HG03025 (cell line): ENCODE results near the gene PPFIA3.

Experiments
- ATAC-seq: cut with Tn5 transposase; IDR thresholded peaks from one replicate; pipeline ENCODE4 v1.9.1; 2021; ENCODE audit warnings: mild to moderate bottlenecking, moderate library complexity; ENCODE audit not compliant: unreplicated experiment, low FRiP score

PPFIA3 gene

DNA sequence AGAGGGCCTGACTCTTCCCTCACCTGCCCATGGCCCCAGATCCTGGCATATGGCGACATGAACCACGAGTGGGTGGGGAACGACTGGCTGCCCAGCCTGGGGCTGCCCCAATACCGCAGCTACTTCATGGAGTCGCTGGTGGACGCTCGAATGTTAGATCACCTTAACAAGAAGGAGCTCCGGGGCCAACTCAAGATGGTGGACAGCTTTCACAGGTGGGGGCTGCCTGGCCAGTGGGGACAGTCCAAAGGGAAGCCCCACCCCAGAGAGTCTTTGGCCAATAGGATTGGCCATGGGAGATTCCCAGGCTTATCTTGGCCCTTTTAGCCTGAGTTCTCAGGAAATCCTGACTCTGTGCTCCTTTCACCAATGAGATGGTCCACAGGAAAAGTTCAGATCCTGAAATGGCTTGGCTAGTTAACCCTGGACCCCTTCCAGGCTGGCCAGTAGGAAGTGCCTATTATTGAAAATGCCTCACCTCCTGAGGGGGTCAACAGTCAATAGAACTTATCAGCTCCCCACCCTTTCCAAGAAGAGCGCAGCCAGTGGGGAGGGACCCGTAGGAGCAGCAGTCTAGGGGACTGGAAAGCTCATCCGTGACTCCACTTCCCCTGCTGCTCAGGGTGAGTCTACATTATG lies 28.8 kb downstream of the PPFIA3 start:
- no peak for ATAC-seq

DNA sequence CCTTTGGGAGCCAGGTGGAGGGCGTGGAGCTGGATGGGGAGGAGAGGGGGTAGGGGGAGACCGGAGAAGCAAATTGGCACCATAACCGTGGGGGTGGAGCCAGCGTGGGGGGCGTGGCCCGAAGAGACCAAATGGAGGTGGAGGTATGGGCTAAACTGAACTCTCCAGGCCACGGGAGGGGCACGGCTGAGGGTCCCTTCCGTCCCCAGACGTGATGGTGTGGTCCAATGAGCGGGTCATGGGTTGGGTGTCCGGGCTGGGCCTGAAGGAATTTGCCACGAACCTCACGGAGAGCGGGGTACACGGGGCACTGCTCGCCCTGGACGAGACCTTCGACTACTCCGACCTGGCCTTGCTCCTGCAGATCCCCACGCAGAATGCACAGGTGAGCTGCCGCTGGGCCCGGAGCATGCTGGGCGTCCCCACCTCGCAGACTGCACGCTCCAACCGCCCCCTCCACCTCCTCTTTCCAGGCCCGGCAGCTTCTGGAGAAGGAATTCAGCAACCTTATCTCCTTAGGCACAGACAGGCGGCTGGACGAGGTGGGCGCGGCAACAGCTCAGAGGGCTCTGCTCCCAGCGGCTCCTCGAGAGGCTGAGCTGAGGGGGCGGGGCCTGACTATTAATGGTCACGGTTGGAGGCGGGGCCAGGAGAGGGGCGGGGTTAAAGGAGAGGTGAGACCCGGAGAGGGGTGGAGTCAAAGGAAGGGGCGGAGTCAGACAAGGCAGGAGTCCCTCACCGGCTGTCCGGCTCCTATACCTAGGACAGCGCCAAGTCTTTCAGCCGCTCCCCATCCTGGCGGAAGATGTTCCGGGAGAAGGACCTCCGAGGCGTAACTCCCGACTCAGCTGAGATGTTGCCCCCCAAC lies 29.7 kb downstream of the PPFIA3 start:
- no peak for ATAC-seq

DNA sequence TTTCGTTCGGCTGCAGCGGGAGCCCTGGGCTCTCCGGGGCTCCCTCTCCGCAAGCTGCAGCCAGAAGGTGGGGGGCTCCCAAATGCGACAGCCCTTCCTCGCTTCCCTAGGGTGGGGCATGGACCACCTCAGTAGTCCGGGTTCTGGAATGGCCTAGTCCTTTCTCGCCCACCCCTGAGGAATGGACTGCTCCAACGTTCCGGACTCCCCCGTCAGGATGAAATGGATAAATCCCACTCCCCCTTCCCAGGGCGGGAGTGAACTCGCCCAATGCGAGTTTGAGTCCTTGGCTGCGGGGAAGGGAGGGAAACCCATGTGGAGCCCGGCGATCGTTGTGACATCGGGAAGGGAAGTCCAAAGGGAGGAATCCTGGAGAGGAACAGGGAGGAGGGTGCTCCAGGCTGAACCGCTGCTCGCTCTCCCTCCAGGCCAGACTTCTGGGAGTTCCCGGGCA lies 30.3 kb downstream of the PPFIA3 start:
- ATAC-seq = no peak

DNA sequence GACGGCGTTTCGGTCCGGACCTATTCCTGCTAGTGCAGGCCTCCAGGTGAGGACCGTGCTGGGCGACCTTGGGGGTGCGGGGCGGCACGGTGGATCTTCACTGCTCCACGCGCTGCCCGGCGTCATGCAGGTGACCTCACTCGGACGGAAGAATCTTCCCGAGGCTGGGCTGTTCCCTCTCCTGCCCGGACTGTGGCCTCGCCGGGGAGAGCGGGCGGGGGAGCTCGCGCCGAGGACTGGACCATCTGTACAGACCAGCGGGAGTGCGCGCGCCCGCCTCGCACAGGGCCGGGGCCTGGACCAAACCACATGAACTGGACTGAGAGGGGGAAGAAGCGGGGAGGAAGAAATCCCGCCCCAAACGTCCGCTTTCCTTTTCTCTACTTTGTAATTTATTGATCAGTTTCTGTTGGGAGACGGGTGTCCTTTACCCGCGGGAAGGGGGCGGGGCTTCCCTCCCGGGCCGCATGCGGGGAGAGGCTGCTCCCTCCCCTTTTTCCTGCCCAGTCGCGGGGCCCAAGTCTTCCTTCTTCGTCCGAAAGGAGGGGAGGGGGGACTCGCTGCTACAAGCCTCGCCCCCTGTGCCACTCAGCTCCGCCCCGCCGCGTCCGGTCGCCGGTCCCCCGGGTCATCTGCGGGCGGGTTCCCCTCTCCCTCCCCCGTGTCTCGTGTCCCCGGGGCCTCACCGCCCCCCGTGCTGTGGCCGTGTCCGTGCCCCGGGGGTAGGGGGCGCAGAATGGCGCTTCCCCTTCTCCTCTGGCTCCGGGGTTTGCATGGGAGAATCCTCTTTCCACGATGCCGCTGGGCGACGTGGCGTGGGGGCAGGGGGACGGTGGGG lies 31.0 kb downstream of the PPFIA3 start:
- no peak for ATAC-seq

DNA sequence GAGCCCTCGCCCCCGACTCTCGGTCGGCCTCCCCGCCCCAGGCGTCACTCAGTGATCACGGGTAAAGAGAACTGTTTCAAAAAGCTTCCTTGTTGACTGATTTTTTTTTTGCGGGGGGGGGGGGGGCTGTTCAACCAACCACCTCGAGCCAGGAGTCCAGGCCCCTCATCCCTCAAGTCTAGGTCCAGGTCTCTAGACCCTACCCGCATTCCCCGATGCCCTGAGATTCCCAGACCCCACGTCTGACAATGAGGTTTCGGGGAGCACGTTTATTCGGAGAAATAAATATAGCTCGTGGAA lies 31.6 kb downstream of the PPFIA3 start:
- no peak for ATAC-seq

DNA sequence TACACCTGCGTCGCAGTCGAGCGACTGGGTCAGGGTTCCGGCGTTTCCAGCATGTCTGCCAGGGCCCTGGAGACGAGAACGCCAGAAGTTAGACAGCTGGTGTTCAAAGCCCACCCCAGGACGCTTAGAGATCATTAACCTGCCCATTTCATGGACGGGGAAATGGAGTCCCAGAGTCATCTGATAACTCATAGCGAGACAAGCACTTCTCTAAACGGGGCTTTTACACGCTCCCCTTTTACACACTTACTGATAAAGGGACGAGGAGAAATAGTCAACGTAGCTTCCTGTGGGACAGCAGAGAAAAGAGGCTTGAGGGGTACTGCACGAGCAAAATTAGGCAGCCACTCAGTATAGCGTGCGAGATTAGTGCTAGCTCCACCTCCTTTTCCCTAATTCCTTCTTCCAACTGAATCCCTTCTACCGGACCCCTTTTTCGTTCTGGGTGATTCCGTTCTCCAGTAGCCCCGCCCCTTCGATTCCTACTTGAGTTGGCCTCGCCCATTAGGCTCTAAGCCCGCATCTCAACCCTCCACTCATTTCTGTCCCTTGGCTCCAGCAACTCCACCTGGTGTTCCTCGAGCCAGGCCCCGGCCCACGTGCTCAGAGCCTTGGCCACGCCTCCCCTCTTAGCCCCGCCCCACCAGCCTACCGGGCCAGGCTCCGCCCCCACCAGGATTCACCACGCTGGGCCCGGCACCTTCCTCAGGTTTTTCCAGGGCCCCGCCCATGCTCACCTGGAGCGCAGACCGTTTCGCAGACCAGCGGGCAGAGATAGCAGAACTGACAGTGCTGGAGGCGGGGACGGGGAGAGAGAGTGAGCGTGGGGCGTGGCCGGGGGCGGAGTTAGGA lies 32.1 kb downstream of the PPFIA3 start:
- ATAC-seq = no peak

DNA sequence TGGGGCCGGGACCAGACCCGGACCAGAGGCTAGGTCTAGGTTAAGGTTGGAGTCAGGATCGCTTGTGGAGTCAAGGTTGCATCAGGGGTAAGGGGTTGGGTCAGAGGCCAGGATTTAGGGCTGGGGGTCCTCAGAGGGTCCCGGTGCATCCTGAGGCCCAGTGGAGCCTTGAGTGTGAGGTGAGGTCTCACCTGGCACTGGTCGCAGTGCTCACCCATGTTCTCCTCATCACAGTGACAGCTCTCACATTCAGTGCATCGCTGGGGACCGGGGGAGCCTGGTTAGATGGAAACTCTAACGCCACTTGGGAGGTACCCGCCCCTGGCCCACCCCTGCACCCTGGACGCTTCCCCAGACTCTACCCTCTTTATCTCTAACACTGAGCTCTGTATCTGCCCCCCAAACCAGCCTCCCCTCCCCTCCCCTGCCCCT lies 32.8 kb downstream of the PPFIA3 start:
- no peak for ATAC-seq

DNA sequence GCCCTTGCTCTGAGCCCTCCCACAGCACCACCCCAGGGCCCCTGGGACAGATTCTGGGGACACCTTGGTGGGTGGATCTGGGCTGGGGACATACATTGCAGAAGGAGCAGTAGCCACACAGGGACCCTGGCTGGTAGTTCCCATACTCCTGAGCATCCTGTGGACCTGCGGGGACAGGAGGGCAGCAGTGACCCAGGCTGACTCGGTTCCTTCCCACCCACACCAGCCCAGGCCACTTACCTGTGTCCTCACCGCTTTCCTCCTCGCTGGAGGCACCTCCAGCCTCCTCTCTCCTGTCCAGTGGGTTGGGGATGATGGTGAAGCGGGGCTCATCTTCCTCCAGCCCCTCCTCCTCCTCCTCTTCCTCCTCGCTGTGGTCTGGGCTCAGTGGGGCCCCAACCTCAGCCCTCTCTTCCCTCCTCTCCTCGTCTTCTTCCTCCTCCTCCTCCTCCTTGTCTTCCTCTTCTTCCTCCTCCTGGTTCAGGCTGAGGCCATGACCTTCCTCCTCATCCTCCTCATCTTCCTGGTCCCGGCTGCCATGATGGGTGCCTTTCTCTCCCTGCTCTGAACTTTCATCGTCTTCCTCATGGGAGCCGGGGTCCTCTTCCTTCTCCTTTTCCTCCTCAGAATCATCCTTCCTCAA lies 33.9 kb downstream of the PPFIA3 start:
- ATAC-seq = no peak

DNA sequence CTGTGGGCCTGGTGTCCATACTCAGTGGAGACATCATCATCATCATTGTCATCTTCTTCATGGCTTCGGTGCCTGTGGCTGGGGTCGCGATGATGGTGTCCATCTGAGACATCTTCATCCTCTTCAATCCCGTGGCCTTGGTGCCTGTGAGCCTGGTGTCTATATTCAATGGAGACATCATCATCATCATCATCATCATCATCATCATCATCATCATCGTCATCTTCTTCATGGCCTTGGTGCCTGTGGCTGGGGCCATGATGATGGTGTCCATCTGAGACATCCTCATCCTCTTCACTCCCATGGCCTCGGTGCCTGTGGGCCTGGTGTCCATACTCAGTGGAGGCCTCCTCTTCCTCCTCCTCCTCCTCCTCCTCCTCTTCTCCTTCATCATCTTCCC lies 34.9 kb downstream of the PPFIA3 start:
- ATAC-seq = no peak

DNA sequence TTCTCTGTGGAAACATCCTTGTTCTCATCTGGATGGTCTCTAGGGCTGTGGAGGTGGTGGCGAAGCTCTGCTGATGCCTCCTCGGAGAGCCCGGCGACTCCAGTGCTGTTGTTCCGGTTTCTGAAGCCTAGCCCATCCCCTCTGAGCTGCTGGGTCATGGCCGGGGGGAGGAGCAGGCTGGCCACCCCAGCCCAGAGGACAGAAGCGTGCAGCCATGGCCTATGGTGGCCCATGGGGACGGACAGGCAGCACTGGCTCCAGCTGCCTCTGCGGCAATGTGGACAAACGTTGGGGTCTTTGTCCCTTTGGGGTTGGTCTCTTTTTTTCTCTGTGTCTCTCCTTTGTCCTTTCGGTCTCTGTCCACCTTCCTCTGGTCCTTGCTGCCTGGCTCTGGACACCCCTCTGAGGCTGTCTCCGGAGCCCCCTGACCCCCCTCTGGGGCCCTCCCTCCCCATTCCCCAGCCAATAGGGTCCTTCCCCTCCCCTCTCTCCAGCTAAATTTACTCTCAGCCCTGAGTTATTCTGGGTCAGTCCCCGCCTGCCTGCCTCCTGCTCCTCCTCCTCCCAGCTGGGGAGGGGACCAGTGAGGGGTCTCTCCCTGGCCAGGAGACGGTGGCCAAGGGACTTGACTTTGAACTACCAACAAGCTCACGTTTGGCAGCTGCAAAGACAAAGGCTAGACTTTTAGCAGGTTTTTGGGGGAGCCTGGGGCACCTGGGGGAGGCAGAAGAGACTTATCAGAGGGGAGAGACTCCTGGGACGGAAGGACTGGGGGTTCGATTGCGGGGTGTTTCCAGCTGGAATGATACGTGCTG lies 35.9 kb downstream of the PPFIA3 start, which contains the start of gene HRC:
TSS of gene HRC (minus strand) at position 392 of the 815 bp plus-strand sequence. CDS start at position 233, 159 bp downstream.
- no peak for ATAC-seq

DNA sequence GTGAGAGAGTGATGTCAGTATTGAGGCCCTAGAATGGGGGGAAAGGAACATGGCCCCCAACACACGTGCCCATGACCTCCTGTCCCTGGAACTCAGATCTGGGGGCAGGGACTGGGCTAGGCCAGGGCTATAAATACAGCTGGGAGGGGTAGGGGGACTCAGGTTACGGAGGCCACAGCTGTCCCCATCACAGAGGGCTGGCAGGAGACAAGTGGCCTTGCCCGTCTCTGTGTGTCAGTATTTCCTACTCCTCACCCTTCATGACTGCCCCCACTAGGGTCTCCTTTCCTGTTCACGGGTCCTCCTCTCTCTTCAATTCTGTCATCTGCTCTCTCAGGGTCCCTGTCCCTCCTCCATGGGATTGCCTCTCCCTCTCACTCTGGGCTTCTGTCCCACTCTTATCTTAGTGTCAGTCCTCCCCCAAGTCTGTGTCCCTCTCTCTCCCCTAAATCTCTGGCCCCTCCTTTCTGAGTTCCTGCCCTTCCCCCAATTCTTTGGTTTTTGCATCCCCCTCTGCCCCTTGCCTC lies 36.5 kb downstream of the PPFIA3 start:
- no peak for ATAC-seq

DNA sequence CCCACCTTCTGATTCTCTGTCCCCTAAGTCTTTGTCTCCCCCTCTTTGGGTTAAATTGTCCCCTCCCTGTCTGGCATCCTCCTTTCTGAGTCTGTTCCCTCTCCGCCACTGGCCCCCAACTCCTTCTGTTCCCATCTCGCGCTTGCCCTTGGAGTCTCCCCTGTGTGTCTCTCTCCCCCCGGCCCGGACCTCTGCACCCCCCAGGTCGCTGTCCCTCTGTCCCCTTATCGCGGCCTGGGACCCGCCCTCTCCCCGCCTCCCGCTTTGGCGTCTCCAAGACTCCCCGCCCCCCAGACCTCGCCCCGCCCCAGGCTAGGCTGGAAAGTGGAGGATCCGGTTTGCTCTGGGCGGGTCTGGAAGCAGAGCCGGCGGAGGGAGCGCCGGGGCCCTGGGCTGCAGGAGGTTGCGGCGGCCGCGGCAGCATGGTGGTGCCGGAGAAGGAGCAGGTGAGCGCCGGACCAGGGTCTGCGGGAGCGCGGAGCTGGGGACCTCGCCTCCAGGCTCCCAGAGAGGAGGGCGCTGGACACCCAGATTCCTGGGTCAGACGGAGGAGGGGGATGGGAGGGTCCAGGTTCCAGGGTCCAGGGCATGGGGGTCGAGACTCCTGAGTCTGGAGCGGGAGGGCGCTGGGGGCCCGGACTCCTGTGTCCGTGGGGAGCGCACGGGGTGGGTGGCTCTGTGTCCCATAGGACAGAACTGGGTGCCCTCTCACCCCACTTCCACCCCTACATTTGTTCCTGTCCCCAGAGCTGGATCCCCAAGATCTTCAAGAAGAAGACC lies 38.3 kb downstream of the PPFIA3 start, which contains the start of gene TRPM4:
TSS of gene TRPM4 (plus strand) at position 348 of the 780 bp plus-strand sequence. CDS start at position 423, 75 bp downstream.
- no peak for ATAC-seq

DNA sequence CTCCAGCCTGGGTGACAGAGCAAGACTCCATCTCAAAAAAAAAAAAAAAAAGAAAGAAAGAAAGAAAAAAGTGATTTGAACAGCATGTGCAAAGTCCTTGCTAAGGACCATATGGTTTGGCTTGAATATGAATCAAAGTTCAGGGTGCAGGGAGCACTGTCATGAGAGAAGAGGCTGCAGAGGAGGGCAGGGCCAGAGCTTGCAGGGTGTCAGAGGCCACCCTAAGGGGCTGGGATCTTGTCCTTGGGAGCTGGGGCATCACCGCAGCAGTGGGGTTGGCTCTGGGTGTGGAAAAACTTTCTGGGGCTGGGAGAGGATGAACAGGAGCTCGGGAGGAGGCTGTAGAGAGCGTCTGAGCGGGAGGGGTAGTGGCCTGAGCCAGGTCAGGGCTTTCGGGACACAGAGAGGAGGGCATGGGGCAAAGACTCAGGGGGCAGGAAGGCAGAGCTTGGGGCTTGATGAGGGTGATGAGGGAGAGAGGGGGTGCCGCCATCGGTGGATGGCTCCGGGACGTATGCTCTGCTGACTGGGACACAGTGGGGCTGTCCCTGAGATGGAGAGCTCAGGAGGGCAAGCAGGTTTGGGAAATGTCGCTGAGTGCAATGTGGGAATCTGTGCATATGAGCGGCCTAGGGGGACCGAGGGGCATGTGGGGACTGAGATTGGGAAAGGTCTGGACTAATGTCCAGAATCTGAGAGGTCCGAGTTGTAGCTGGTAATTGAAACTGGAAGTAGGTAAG lies 41.3 kb downstream of the PPFIA3 start:
- ATAC-seq = no peak

DNA sequence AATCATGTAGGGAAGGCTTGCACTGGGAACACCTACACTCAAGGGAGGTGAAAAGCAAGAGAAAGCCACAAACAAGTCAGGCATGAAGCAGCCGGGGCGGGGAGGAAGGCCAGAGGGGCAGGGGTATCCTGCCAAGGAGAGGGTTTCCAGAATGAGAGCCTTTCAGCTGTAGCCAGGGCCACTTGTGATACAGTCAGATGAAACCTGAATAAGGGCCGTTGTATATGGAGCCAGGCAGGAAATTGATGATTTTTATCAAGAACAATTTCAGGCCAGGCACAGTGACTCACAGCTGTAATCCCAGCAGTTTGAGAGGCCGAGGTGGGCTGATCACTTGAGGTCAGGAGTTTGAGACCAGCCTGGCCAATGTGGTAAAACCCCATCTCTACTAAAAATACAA lies 42.6 kb downstream of the PPFIA3 start:
- ATAC-seq = no peak

DNA sequence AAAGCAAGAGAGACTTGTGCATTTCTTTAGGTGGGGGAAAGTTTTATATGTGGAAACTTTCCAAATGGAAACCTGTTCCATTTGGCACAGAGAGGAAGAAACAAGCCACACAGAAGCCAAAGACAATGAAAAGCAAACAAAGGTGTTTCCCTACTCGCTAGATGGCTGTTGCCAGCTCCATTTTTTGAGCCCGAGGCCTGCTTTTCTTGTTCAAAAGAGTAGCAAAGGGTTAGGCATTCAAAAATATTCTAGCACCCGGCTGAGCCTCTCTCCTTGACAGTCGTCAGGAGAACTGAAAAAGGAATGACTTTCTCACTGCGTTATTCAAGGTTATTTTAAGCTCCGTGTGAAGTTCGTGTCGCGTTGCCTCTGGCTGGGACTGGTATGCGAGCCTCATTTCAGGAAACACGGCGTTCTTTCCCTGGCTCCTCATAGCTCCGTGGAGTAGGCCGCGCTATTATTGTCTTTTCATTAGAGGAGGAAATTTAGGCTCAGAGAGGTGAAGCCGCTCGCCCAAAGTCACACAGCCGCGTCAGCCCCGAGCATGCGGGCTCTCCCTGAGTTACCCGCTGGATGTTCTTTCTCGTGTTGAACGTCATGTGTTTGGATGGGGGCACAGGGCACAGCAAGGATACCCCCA lies 45.9 kb downstream of the PPFIA3 start:
- no peak for ATAC-seq

DNA sequence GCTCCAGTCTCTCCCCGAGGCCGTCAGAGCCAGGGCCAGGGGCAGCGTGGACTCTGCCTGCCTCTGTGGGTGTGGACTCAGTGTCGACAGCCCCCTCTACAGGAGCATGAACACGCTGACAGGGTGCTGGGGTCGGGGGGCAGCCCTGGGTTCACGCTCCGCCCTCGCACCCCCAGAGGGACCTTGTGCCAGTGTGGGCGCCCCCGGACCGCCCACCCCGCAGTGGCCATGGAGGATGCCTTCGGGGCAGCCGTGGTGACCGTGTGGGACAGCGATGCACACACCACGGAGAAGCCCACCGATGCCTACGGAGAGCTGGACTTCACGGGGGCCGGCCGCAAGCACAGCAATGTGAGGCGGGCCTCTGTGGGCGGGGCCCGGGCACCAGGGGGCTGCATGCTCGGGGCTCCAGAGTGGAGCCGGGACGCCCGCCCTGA lies 46.5 kb downstream of the PPFIA3 start:
- no peak for ATAC-seq
